ENCODE results near the gene TRPC4AP.

Gene TRPC4AP

DNA sequence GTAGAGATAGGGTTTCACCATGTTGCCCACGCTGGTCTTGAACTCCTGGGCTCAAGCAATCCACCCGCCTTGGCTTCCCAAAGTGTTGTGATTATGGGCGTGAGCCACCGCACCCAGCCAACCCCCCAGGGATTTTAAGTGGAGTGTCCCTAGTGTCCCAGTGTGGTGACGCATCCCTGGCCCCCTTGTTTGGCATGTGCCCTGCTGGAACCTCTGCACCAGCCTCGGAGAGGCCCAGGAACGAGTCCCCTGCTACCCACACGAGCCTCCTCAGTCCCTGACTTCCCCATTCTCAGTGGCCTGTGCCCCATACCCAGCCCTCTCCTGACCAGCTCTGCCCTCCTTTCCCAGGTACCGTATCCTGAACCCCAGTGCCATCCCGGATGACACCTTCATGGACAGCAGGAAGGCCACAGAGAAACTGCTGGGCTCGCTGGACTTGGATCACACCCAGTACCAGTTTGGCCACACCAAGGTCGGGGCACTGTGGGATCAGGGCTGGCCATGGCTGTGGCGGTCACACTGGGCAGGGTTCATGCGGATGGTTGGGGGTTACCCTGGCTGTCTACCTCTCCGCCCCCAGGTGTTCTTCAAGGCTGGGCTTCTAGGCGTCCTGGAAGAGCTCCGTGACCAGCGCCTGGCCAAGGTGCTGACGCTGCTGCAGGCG, 99.7 kb downstream of the TRPC4AP start:
- TF ChIP-seq ZNF8 (CRISPR knock-in tag; IDR thresholded peaks at IDR 0.05), result no peak
- TF ChIP-seq, protein P1, sequence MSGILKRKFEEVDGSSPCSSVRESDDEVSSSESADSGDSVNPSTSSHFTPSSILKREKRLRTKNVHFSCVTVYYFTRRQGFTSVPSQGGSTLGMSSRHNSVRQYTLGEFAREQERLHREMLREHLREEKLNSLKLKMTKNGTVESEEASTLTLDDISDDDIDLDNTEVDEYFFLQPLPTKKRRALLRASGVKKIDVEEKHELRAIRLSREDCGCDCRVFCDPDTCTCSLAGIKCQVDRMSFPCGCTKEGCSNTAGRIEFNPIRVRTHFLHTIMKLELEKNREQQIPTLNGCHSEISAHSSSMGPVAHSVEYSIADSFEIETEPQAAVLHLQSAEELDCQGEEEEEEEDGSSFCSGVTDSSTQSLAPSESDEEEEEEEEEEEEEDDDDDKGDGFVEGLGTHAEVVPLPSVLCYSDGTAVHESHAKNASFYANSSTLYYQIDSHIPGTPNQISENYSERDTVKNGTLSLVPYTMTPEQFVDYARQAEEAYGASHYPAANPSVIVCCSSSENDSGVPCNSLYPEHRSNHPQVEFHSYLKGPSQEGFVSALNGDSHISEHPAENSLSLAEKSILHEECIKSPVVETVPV (CRISPR knock-in tag; IDR thresholded peaks at IDR 0.05), result no peak
- TF ChIP-seq ESRRG (CRISPR knock-in tag; IDR thresholded peaks at IDR 0.05), result no peak
- TF ChIP-seq, protein P2, sequence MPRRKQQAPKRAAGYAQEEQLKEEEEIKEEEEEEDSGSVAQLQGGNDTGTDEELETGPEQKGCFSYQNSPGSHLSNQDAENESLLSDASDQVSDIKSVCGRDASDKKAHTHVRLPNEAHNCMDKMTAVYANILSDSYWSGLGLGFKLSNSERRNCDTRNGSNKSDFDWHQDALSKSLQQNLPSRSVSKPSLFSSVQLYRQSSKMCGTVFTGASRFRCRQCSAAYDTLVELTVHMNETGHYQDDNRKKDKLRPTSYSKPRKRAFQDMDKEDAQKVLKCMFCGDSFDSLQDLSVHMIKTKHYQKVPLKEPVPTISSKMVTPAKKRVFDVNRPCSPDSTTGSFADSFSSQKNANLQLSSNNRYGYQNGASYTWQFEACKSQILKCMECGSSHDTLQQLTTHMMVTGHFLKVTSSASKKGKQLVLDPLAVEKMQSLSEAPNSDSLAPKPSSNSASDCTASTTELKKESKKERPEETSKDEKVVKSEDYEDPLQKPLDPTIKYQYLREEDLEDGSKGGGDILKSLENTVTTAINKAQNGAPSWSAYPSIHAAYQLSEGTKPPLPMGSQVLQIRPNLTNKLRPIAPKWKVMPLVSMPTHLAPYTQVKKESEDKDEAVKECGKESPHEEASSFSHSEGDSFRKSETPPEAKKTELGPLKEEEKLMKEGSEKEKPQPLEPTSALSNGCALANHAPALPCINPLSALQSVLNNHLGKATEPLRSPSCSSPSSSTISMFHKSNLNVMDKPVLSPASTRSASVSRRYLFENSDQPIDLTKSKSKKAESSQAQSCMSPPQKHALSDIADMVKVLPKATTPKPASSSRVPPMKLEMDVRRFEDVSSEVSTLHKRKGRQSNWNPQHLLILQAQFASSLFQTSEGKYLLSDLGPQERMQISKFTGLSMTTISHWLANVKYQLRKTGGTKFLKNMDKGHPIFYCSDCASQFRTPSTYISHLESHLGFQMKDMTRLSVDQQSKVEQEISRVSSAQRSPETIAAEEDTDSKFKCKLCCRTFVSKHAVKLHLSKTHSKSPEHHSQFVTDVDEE (CRISPR knock-in tag; IDR thresholded peaks at IDR 0.05), result no peak
- TF ChIP-seq ZNF70 (CRISPR knock-in tag; IDR thresholded peaks at IDR 0.05), result no peak
- ATAC-seq, result no peak

DNA sequence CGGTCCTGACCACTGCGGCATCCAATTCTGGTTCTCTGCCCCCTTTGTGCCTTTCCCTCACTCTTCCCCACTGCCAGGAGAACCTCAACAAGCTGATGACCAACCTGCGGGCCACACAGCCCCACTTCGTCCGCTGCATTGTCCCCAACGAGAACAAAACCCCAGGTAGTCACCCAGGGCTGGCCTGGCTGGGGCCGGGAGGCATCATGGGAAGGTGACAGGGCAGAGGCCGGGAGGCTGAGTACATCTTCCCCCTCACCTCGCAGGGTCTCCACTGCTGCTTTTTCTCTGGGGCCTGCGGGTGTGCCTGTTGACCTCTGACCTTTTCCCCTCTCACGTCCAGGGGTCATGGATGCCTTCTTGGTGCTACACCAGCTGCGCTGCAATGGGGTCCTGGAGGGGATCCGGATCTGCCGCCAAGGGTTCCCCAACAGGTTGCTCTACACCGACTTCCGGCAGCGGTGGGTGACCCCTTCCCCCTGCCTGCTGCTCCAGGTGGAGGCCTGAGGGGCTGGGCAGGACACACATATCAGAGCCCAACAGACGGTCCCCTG, 101.9 kb downstream of the TRPC4AP start:
- TF ChIP-seq, protein P3, sequence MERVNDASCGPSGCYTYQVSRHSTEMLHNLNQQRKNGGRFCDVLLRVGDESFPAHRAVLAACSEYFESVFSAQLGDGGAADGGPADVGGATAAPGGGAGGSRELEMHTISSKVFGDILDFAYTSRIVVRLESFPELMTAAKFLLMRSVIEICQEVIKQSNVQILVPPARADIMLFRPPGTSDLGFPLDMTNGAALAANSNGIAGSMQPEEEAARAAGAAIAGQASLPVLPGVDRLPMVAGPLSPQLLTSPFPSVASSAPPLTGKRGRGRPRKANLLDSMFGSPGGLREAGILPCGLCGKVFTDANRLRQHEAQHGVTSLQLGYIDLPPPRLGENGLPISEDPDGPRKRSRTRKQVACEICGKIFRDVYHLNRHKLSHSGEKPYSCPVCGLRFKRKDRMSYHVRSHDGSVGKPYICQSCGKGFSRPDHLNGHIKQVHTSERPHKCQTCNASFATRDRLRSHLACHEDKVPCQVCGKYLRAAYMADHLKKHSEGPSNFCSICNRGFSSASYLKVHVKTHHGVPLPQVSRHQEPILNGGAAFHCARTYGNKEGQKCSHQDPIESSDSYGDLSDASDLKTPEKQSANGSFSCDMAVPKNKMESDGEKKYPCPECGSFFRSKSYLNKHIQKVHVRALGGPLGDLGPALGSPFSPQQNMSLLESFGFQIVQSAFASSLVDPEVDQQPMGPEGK (CRISPR knock-in tag; IDR thresholded peaks at IDR 0.05; ENCODE audit: borderline replicate concordance), result no peak
- no peak for TF ChIP-seq GLIS3 (CRISPR knock-in tag; IDR thresholded peaks at IDR 0.05)
- TF ChIP-seq, protein P4, sequence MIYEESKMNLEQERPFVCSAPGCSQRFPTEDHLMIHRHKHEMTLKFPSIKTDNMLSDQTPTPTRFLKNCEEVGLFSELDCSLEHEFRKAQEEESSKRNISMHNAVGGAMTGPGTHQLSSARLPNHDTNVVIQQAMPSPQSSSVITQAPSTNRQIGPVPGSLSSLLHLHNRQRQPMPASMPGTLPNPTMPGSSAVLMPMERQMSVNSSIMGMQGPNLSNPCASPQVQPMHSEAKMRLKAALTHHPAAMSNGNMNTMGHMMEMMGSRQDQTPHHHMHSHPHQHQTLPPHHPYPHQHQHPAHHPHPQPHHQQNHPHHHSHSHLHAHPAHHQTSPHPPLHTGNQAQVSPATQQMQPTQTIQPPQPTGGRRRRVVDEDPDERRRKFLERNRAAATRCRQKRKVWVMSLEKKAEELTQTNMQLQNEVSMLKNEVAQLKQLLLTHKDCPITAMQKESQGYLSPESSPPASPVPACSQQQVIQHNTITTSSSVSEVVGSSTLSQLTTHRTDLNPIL (CRISPR knock-in tag; IDR thresholded peaks at IDR 0.05; ENCODE audit: low read depth), result no peak
- no peak for TF ChIP-seq ISL1 (CRISPR knock-in tag; IDR thresholded peaks at IDR 0.05)
- no peak for TF ChIP-seq ARNTL (CRISPR knock-in tag; IDR thresholded peaks at IDR 0.05; ENCODE audit: borderline replicate concordance, low read depth)
- no peak for TF ChIP-seq PPARA (CRISPR knock-in tag; IDR thresholded peaks at IDR 0.05; ENCODE audit: borderline replicate concordance)
- TF ChIP-seq TCF4 (CRISPR knock-in tag; IDR thresholded peaks at IDR 0.05; ENCODE audit: borderline replicate concordance), result no peak
- TF ChIP-seq TOX (CRISPR knock-in tag; IDR thresholded peaks at IDR 0.05; ENCODE audit: borderline replicate concordance), result no peak
- TF ChIP-seq ZFP30 (CRISPR knock-in tag; IDR thresholded peaks at IDR 0.05), result no peak
- no peak for TF ChIP-seq ZFP3 (CRISPR knock-in tag; IDR thresholded peaks at IDR 0.05)
- TF ChIP-seq, protein P5, sequence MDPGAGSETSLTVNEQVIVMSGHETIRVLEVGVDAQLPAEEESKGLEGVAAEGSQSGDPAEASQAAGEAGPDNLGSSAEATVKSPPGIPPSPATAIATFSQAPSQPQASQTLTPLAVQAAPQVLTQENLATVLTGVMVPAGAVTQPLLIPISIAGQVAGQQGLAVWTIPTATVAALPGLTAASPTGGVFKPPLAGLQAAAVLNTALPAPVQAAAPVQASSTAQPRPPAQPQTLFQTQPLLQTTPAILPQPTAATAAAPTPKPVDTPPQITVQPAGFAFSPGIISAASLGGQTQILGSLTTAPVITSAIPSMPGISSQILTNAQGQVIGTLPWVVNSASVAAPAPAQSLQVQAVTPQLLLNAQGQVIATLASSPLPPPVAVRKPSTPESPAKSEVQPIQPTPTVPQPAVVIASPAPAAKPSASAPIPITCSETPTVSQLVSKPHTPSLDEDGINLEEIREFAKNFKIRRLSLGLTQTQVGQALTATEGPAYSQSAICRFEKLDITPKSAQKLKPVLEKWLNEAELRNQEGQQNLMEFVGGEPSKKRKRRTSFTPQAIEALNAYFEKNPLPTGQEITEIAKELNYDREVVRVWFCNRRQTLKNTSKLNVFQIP (CRISPR knock-in tag; IDR thresholded peaks at IDR 0.05; ENCODE audit: borderline replicate concordance, low read depth), result no peak
- TF ChIP-seq ZNF565 (CRISPR knock-in tag; conservative IDR thresholded peaks at IDR 0.05; ENCODE audit: low read depth), result no peak
- no peak for ATAC-seq

DNA sequence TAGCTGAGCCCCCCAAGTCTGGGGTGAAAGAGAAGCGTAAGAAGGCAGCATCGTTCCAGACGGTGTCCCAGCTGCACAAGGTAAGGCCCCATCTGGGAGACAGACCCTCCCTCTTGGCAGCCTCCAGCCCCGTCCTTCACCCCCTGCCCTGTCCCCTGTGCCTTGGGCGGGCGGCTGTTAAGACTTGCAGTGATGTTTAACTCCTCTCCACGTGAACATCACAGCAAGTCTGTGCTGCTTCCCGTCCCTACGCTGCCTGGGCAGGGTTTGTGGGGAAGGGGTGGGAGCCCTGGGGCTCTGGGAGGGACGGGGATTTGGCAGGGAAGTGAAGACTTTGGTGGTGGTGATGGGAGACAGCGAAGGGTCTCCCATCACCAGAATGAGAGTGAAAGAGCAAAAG, 102.4 kb downstream of the TRPC4AP start:
- no peak for ATAC-seq
- TF ChIP-seq GLIS3 (CRISPR knock-in tag; IDR thresholded peaks at IDR 0.05) (no peak), ZNF70 (CRISPR knock-in tag; IDR thresholded peaks at IDR 0.05) (no peak), CSDC2 (CRISPR knock-in tag; IDR thresholded peaks at IDR 0.05) (no peak), OSR1 (CRISPR knock-in tag; IDR thresholded peaks at IDR 0.05) (no peak), ZC3H10 (CRISPR knock-in tag; IDR thresholded peaks at IDR 0.05) (no peak), ZNF565 (CRISPR knock-in tag; conservative IDR thresholded peaks at IDR 0.05; ENCODE audit: low read depth) (no peak), ISL1 (CRISPR knock-in tag; IDR thresholded peaks at IDR 0.05) (no peak)
- TF ChIP-seq, protein P1 (CRISPR knock-in tag; IDR thresholded peaks at IDR 0.05), result no peak
- TF ChIP-seq, protein P3 (CRISPR knock-in tag; IDR thresholded peaks at IDR 0.05; ENCODE audit: borderline replicate concordance), result no peak
- TF ChIP-seq, protein P2 (CRISPR knock-in tag; IDR thresholded peaks at IDR 0.05), result no peak
